HFF-Myc (cell line): ENCODE results near the gene RAB1B.

Experiments
- DNase-seq: peaks from one replicate; pipeline ENCODE4 v3.0.0-alpha.2; 2011; ENCODE audit warnings: low read depth; ENCODE audit errors: extremely low read depth
- H3K4me3 ChIP-seq: replicated peaks from 2 replicates; pipeline ENCODE4 v1.5.1; 2011; ENCODE audit warnings: low read depth, mild to moderate bottlenecking, control low read depth, low read length
- CTCF ChIP-seq: IDR thresholded peaks from 2 replicates; pipeline ENCODE4 v1.5.1; 2012; ENCODE audit warnings: mild to moderate bottlenecking, low read depth, low read length, control low read depth; ENCODE audit errors: missing control alignments

The RAB1B gene

GRCh38 chr11:66277471-66278362 lies 9.3 kb downstream of the RAB1B start, which contains the start of gene CNIH2:
CNIH2 (plus strand) TSS chr11:66278175; CDS start chr11:66278457, 282 bp downstream.
- no peak for DNase-seq
- no peak for TF ChIP-seq CTCF
- H3K4me3 ChIP-seq, result no peak within 1 kb of the TSS

GRCh38 chr11:66278363-66279091 lies 10.1 kb downstream of the RAB1B start:
- TF ChIP-seq CTCF, result no peak
- no peak overlapping the region for H3K4me3 ChIP-seq
- no peak for DNase-seq

GRCh38 chr11:66279092-66279734 lies 10.8 kb downstream of the RAB1B start:
- DNase-seq, result no peak
- no peak for TF ChIP-seq CTCF
- H3K4me3 ChIP-seq, result no peak overlapping the region

GRCh38 chr11:66280428-66280827 lies 12.0 kb downstream of the RAB1B start:
- no peak overlapping the region for H3K4me3 ChIP-seq
- no peak for TF ChIP-seq CTCF
- no peak for DNase-seq

- H3K4me3 ChIP-seq, result no peak overlapping the region
- no peak for DNase-seq
- TF ChIP-seq CTCF, result no peak
Observed at GRCh38 chr11:66281001-66281400, 12.6 kb downstream of the RAB1B start.

GRCh38 chr11:66281776-66282467 lies 13.5 kb downstream of the RAB1B start:
- H3K4me3 ChIP-seq, result no peak overlapping the region
- DNase-seq, result no peak
- TF ChIP-seq CTCF, result no peak
